Panc1 (cell line): ENCODE data around the gene CPS1.

Experiments
- CTCF ChIP-seq: fragments of 450-650 bp; IDR thresholded peaks from 2 replicates; pipeline ENCODE4 v1.5.1; 2017; ENCODE audit warnings: mild to moderate bottlenecking
- TCF7L2 ChIP-seq: IDR thresholded peaks from 2 replicates; pipeline ENCODE4 v1.6.1; 2011; ENCODE audit warnings: mild to moderate bottlenecking, low read depth, low read length, inconsistent platforms
- TF ChIP-seq, protein P1 (sequence below), 2 experiments: IDR thresholded peaks; 2 replicates each; pipeline ENCODE4 v1.6.1; 2011 to 2012; ENCODE audit warnings: low read depth in 2 of 2, control low read depth in 1 of 2, low read length in 1 of 2, mild to moderate bottlenecking in 1 of 2, moderate library complexity in 1 of 2; ENCODE audit not compliant: insufficient read depth in 1 of 2

GRCh38 chr2:210556329-210556980, at the start of gene CPS1:
- TF ChIP-seq CTCF (no peak), TCF7L2 (no peak)
- TF ChIP-seq, protein P1, sequence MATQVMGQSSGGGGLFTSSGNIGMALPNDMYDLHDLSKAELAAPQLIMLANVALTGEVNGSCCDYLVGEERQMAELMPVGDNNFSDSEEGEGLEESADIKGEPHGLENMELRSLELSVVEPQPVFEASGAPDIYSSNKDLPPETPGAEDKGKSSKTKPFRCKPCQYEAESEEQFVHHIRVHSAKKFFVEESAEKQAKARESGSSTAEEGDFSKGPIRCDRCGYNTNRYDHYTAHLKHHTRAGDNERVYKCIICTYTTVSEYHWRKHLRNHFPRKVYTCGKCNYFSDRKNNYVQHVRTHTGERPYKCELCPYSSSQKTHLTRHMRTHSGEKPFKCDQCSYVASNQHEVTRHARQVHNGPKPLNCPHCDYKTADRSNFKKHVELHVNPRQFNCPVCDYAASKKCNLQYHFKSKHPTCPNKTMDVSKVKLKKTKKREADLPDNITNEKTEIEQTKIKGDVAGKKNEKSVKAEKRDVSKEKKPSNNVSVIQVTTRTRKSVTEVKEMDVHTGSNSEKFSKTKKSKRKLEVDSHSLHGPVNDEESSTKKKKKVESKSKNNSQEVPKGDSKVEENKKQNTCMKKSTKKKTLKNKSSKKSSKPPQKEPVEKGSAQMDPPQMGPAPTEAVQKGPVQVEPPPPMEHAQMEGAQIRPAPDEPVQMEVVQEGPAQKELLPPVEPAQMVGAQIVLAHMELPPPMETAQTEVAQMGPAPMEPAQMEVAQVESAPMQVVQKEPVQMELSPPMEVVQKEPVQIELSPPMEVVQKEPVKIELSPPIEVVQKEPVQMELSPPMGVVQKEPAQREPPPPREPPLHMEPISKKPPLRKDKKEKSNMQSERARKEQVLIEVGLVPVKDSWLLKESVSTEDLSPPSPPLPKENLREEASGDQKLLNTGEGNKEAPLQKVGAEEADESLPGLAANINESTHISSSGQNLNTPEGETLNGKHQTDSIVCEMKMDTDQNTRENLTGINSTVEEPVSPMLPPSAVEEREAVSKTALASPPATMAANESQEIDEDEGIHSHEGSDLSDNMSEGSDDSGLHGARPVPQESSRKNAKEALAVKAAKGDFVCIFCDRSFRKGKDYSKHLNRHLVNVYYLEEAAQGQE (IDR thresholded peaks at IDR 0.05; ENCODE audit: insufficient read depth in 1 of 2, low read depth in 2 of 2, low read length in 1 of 2): no peak
